Loucy (cell line): Measurements from ENCODE around the gene IL6.
"Not testable (repeated sequence)": the region's sequence is repeated elsewhere in the genome, so short reads cannot be mapped to it uniquely, and the experiment has no call there.

ENCODE experiments used
- H2AFZ ChIP-seq: fragments of 200-600 bp; sonication (generic); 2 replicates; pipeline ENCODE4 v1.6.0; 2016; ENCODE audit warnings: antibody characterized with exemption, mild to moderate bottlenecking, low read length, moderate library complexity
- H3F3A ChIP-seq: fragments of 200-600 bp; 2 replicates; pipeline ENCODE4 v1.6.0; 2016; ENCODE audit warnings: antibody characterized with exemption, low read depth, mild to moderate bottlenecking
- H3K27me3 ChIP-seq: fragments of 200-600 bp; sonication (generic); 2 replicates; pipeline ENCODE4 v1.6.1; 2014; ENCODE audit warnings: low read length, mild to moderate bottlenecking; ENCODE audit not compliant: insufficient read depth, poor library complexity, severe bottlenecking
- H3K36me3 ChIP-seq: fragments of 200-600 bp; sonication (generic); 2 replicates; pipeline ENCODE4 v1.6.1; 2016; ENCODE audit warnings: low read length; ENCODE audit not compliant: insufficient read depth
- H3K4me1 ChIP-seq: fragments of 200-600 bp; sonication (generic); 2 replicates; pipeline ENCODE4 v1.5.1; 2014; ENCODE audit warnings: low read length, mild to moderate bottlenecking; ENCODE audit not compliant: insufficient read depth, poor library complexity, severe bottlenecking
- H3K4me2 ChIP-seq: fragments of 200-600 bp; sonication (generic); 2 replicates; pipeline ENCODE4 v1.6.0; 2014; ENCODE audit warnings: antibody characterized with exemption, low read length, low read depth, mild to moderate bottlenecking; ENCODE audit not compliant: poor library complexity, severe bottlenecking
- H3K4me3 ChIP-seq: fragments of 200-600 bp; sonication (generic); 2 replicates; pipeline ENCODE4 v1.5.1; 2014; ENCODE audit warnings: low read length, mild to moderate bottlenecking, mixed read lengths; ENCODE audit not compliant: poor library complexity, severe bottlenecking
- H3K79me2 ChIP-seq: fragments of 200-600 bp; sonication (generic); 2 replicates; pipeline ENCODE4 v1.6.1; 2014; ENCODE audit warnings: low read length; ENCODE audit not compliant: insufficient read depth
- H3K9ac ChIP-seq: fragments of 200-600 bp; sonication (generic); 2 replicates; pipeline ENCODE4 v1.6.0; 2014; ENCODE audit warnings: mild to moderate bottlenecking, low read depth, low read length, moderate library complexity; ENCODE audit not compliant: poor library complexity, severe bottlenecking
- H3K9me2 ChIP-seq: fragments of 200-600 bp; sonication (generic); replicated peaks from 2 replicates; pipeline ENCODE4 v1.6.1; 2016; ENCODE audit warnings: low read depth, low read length, mixed read lengths
- H3K9me3 ChIP-seq: fragments of 200-600 bp; sonication (generic); 2 replicates; pipeline ENCODE4 v1.6.1; 2014; ENCODE audit warnings: mild to moderate bottlenecking, antibody characterized with exemption, low read length, low read depth; ENCODE audit not compliant: insufficient read depth
- H4K20me1 ChIP-seq: fragments of 200-600 bp; sonication (generic); 2 replicates; pipeline ENCODE4 v1.6.0; 2014; ENCODE audit warnings: antibody characterized with exemption, low read length, mild to moderate bottlenecking; ENCODE audit not compliant: insufficient read depth, poor library complexity, severe bottlenecking
- EZH2phosphoT487 ChIP-seq: fragments of 200-600 bp; IDR thresholded peaks from 2 replicates; pipeline ENCODE4 v1.6.1; 2018; ENCODE audit warnings: antibody characterized with exemption, mild to moderate bottlenecking, moderate library complexity, borderline replicate concordance
- TF ChIP-seq, protein P1 (sequence below): fragments of 200-600 bp; sonication (generic); conservative IDR thresholded peaks from 2 replicates; pipeline ENCODE4 v1.5.1; 2014; ENCODE audit warnings: mild to moderate bottlenecking, antibody characterized with exemption, low read length

Gene IL6

DNA sequence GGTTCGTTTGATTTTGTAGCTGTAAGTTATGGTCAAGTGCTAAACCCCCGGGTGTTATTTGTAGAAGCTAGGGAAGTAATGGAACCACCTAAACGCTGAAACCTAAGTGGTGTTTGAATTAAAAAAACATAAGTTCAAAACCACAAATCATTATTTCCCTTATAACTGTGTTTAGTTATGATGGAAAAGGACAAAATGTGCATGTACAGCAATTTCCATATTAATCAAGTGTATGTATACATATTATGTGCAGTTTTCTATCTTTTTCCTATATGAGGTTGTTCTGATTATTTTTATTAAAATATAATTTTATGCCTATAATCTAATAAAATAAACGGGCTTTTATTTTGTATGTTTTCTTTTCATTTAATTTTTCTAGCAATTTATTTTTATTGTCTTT is 45.9 kb downstream of the IL6 start:
- H2AFZ ChIP-seq: no peak overlapping the region
- H3K9me3 ChIP-seq: no peaks in the 10 kb centered on the region
- no peaks in the 10 kb centered on the region for H4K20me1 ChIP-seq
- H3K79me2 ChIP-seq: no peaks in the 10 kb centered on the region
- H3K4me3 ChIP-seq: no peak overlapping the region
- H3K27me3 ChIP-seq: no peaks in the 10 kb centered on the region
- H3K36me3 ChIP-seq: no peaks in the 10 kb centered on the region
- H3K9ac ChIP-seq: no peak overlapping the region
- TF ChIP-seq EZH2phosphoT487: no peak
- TF ChIP-seq, protein P1, sequence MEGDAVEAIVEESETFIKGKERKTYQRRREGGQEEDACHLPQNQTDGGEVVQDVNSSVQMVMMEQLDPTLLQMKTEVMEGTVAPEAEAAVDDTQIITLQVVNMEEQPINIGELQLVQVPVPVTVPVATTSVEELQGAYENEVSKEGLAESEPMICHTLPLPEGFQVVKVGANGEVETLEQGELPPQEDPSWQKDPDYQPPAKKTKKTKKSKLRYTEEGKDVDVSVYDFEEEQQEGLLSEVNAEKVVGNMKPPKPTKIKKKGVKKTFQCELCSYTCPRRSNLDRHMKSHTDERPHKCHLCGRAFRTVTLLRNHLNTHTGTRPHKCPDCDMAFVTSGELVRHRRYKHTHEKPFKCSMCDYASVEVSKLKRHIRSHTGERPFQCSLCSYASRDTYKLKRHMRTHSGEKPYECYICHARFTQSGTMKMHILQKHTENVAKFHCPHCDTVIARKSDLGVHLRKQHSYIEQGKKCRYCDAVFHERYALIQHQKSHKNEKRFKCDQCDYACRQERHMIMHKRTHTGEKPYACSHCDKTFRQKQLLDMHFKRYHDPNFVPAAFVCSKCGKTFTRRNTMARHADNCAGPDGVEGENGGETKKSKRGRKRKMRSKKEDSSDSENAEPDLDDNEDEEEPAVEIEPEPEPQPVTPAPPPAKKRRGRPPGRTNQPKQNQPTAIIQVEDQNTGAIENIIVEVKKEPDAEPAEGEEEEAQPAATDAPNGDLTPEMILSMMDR: no peak
- no peaks in the 10 kb centered on the region for H3K9me2 ChIP-seq
- H3F3A ChIP-seq: no peaks in the 10 kb centered on the region
- H3K4me2 ChIP-seq: no peak overlapping the region
- no peaks in the 10 kb centered on the region for H3K4me1 ChIP-seq

DNA sequence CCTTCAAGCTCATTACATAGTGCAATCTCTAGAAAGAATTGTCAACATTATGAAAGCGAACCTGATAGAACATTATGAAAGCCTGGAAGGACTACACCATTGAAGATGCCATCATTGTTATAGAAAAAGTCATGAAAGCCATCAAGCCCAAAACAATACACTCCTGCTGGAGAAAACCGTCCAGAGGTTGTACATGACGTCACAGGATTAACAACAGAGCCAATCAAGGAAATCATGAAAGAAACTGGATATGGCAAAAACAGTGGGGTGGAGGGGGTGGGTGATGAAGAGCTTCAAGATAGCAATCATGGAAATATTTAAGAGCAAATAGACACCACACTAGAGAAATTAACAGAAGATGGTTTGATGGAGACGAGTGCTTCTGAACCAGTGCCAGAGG is 50.0 kb downstream of the IL6 start:
- TF ChIP-seq EZH2phosphoT487: no peak
- TF ChIP-seq, protein P1: no peak
- no peaks in the 10 kb centered on the region for H3K4me1 ChIP-seq
- H3K79me2 ChIP-seq: no peaks in the 10 kb centered on the region
- H3K36me3 ChIP-seq: no peaks in the 10 kb centered on the region
- no peak overlapping the region for H3K9ac ChIP-seq
- H3F3A ChIP-seq: no peaks in the 10 kb centered on the region
- H3K4me2 ChIP-seq: no peak overlapping the region
- H4K20me1 ChIP-seq: no peaks in the 10 kb centered on the region
- no peak overlapping the region for H2AFZ ChIP-seq
- no peaks in the 10 kb centered on the region for H3K9me2 ChIP-seq
- no peaks in the 10 kb centered on the region for H3K9me3 ChIP-seq
- no peak overlapping the region for H3K4me3 ChIP-seq
- no peaks in the 10 kb centered on the region for H3K27me3 ChIP-seq

DNA sequence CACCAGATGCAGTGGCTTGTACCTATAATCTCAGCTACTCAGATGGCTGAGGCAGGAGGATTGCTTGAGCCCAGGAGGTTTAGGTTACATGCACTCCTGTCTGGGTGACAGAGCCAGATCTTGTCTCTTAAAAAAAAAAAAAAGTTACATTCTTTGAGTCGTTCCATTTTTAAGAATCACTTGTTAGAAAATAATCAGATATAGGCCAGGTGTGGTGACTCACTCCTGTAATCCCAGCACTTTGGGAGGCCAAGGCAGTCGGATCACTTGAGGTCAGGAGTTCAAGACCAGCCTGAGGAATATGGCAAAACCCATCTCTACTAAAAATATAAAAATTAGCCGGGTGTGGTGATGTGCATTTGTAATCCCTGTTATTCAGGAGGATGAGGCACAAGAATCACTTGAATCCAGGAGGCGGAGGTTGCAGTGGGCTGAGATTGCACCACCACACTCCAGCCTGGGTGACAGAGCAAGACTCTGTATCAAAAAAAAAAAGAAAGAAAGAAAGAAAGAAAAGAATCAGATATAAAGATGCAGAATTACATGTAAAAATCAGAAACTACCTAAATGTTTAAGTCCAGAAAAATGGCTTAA is 52.8 kb downstream of the IL6 start:
- not testable (repeated sequence) for H3K79me2 ChIP-seq, H3K4me3 ChIP-seq, H3K4me2 ChIP-seq, H3K9ac ChIP-seq, H3K4me1 ChIP-seq, H3K9me2 ChIP-seq, H3F3A ChIP-seq, H4K20me1 ChIP-seq, H3K36me3 ChIP-seq, H3K27me3 ChIP-seq, H2AFZ ChIP-seq, H3K9me3 ChIP-seq

- no peaks in the 10 kb centered on the region for H3K27me3 ChIP-seq
- H2AFZ ChIP-seq: no peak overlapping the region
- H4K20me1 ChIP-seq: no peaks in the 10 kb centered on the region
- no peaks in the 10 kb centered on the region for H3F3A ChIP-seq
- H3K9ac ChIP-seq: no peak overlapping the region
- no peak overlapping the region for H3K4me2 ChIP-seq
- TF ChIP-seq EZH2phosphoT487: no peak
- TF ChIP-seq, protein P1: no peak
- H3K36me3 ChIP-seq: no peaks in the 10 kb centered on the region
- H3K4me3 ChIP-seq: no peak overlapping the region
- no peaks in the 10 kb centered on the region for H3K79me2 ChIP-seq
- no peaks in the 10 kb centered on the region for H3K4me1 ChIP-seq
- no peaks in the 10 kb centered on the region for H3K9me2 ChIP-seq
- no peaks in the 10 kb centered on the region for H3K9me3 ChIP-seq
Measured at GRCh38 chr7:22781230-22781711, 54.3 kb downstream of the IL6 start.
